AG04449 (cell line): Measurements from ENCODE around the gene TBATA.

Source experiments
- CTCF ChIA-PET: fragments of 350-600 bp; formaldehyde crosslinking; extraction: SDS; loops from one replicate; lab custom pipeline; 2021; ENCODE audit warnings: antibody characterized with exemption; lab: Yijun Ruan, JAX
- POLR2A ChIA-PET: fragments of 400-600, 350-600 bp; formaldehyde crosslinking; extraction: SDS; loops from one replicate; lab custom pipeline; 2020; ENCODE audit warnings: antibody characterized with exemption, inconsistent platforms; lab: Yijun Ruan, JAX
- DNase-seq: peaks from one replicate; pipeline ENCODE4 v3.0.0-alpha.2; 2010; ENCODE audit warnings: low read depth, low spot score
- H3K4me3 ChIP-seq: 2 replicates; pipeline ENCODE4 v1.5.1; 2011; ENCODE audit warnings: low read depth, mild to moderate bottlenecking, control low read depth, low read length
- TF ChIP-seq, protein P1 (sequence below): IDR thresholded peaks from one replicate; pipeline ENCODE4 v1.5.1; 2011; ENCODE audit warnings: mild to moderate bottlenecking, moderate library complexity, low read length, control low read depth, inconsistent platforms; ENCODE audit not compliant: insufficient read depth; ENCODE audit errors: missing control alignments

TBATA gene

DNA sequence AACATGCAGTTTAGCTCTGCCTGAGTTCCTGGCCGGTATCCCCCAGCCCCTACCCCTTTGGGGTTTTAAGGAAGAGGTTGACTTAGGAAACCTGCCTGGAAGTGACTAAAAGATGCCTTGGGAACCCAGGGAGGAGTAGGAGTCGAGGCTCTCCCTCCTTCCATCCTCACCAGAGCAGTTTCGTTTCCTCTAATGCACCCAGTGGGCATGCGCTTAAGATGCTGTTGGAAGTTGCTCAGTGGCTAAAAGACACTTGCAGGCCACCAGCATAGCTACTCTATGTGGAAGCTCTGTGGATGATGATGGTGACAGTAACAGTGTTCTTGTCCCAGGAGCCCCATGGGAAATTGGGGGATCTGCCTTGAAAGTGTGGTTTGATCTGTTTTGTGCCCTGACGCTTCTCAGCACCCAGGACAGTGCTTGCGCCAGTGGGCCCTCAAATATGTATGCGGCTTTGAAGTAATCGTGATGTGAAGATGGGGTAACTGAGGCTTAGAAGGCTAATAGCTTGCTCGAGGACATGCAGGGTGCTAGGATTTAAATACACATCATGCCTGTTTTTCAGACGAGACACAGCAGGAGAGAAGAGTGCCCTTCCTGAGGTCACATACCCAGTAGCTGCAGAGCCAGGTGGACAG is 32.0 kb downstream of the TBATA start:
- POLR2A ChIA-PET: interaction anchor here (0.9 kb wide), 1 partner anchor 11 kb away, joined by 3 read pairs; no protein-coding TSS in a partner anchor
- DNase-seq: no peak
- no peak overlapping the region for H3K4me3 ChIP-seq
- CTCF ChIA-PET: interaction anchor here (1.0 to 16.5 kb wide), 6 partner anchors 5 to 531 kb away, joined by 3 to 496 read pairs (median 82); no protein-coding TSS in a partner anchor
- TF ChIP-seq, protein P1, sequence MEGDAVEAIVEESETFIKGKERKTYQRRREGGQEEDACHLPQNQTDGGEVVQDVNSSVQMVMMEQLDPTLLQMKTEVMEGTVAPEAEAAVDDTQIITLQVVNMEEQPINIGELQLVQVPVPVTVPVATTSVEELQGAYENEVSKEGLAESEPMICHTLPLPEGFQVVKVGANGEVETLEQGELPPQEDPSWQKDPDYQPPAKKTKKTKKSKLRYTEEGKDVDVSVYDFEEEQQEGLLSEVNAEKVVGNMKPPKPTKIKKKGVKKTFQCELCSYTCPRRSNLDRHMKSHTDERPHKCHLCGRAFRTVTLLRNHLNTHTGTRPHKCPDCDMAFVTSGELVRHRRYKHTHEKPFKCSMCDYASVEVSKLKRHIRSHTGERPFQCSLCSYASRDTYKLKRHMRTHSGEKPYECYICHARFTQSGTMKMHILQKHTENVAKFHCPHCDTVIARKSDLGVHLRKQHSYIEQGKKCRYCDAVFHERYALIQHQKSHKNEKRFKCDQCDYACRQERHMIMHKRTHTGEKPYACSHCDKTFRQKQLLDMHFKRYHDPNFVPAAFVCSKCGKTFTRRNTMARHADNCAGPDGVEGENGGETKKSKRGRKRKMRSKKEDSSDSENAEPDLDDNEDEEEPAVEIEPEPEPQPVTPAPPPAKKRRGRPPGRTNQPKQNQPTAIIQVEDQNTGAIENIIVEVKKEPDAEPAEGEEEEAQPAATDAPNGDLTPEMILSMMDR: no peak

DNA sequence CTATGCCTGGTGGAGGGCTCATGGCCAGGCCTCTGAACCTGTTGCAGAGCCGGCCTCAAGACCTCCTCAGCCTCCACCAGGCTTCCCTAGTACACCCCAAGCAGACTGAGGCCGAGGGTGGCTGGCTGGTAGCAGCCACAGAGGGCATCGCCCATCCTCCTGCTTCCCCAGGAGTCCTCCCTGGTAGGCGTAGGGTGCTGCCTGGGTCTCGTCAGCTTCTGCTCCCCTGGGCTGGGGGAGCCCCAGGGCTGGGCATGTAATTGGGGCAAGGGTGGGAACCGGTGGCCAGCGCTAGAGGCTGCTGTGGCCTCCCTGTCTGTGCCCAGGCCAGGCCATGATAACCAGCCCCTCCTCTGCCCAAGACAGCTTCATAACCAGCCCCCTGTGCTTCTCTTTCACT is 32.6 kb downstream of the TBATA start:
- CTCF ChIA-PET: interaction anchor here (1.0 to 16.5 kb wide), 4 partner anchors 6 to 531 kb away, joined by 3 to 496 read pairs (median 82); no protein-coding TSS in a partner anchor
- TF ChIP-seq, protein P1: no peak
- POLR2A ChIA-PET: interaction anchor here (0.9 kb wide), 1 partner anchor 10 kb away, joined by 3 read pairs; no protein-coding TSS in a partner anchor
- no peak for DNase-seq
- H3K4me3 ChIP-seq: no peak overlapping the region

DNA sequence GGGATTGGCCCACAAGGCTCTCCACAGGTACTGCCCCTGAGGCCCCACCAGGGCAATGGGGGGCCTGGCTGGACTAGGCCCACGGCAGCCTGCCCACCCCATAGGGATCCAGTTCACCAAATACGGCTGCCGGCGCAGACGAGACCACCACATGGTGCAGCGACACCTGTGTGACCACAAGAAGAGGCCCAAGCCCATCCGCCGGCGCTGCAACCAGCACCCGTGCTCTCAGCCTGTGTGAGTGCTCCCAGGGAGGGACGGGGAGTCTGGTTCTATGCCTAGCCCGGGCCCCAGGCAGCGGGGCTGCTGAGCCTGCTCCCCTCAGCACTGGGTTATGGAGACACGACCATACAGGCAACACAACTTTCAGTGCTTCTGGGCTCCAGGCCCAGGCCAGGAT is 33.2 kb downstream of the TBATA start:
- ChIA-PET POLR2A (no interaction called here), CTCF (interaction anchor here (2.0 to 16.5 kb wide), 3 partner anchors 6 to 200 kb away, joined by 9 to 496 read pairs (median 155); no protein-coding TSS in a partner anchor)
- no peak for DNase-seq
- TF ChIP-seq, protein P1: no peak
- no peak overlapping the region for H3K4me3 ChIP-seq

DNA sequence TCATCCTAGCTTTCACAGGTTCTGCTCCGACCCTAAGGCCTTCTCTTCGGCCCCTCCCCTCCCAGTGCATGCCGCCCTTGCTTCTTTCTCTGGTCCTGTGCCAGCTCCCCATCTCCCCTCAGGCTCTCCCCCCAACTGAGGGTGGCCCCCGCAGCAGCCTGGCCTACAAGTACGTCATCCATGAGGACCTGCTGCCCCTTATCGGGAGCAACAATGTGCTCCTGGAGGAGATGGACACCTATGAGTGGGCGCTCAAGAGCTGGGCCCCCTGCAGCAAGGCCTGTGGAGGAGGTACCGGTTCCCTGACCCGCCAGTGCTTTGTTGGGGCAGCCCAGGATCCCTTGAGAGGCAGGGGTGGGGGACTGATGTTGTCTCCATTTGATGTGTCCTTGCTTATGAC is 33.8 kb downstream of the TBATA start:
- CTCF ChIA-PET: interaction anchor here (12.7 to 16.5 kb wide), 2 partner anchors 7 to 199 kb away, joined by 155 to 496 read pairs; no protein-coding TSS in a partner anchor
- POLR2A ChIA-PET: interaction anchor here (0.8 kb wide), 1 partner anchor 57 kb away, joined by 3 read pairs; no protein-coding TSS in a partner anchor
- no peak for DNase-seq
- TF ChIP-seq, protein P1: no peak
- H3K4me3 ChIP-seq: no peak overlapping the region

DNA sequence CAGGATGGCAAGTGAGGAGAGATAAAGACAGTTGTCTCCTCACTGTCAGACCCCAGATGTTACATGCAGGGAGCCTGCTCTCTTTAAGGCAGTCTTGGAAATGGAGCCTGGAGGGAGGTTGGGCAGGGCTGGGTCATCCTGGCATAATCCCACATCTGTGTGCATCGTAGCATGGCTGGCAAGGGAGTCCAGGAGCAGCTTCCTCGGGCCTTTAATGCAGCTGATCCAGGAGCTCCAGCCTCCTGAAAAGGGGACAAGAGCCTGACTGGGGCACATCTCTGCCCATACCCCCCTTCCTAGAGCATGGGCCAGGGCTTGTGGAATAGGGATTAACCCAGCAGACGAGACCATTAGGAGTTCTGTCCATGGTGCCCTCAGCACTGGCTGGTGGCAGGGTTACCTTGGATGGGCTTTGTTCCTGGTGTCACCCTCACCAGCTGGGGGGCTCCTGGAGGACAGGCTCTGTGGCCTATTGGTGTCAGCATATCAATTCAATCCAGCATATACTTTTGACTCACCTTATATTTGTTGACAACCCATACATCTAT is 34.9 kb downstream of the TBATA start:
- TF ChIP-seq, protein P1: no peak
- no peak overlapping the region for H3K4me3 ChIP-seq
- ChIA-PET POLR2A (no interaction called here), CTCF (interaction anchor here (1.0 to 16.5 kb wide), 3 partner anchors 8 to 198 kb away, joined by 3 to 496 read pairs (median 155); no protein-coding TSS in a partner anchor)
- no peak for DNase-seq

DNA sequence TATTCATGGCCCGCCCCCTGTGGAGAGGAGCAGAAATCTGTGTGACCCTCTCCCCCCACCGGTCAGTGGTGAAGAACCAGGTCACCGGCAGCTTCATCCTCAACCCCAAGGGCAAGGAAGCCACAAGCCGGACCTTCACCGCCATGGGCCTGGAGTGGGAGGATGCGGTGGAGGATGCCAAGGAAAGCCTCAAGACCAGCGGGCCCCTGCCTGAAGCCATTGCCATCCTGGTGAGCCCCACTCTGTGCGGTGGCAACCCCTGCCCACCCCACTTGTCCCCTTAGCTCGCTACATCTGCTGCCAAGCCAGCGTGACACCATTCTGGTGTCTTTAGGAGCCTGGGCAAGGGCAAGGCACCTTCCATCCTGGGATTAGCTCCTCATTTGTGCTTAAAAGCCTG is 35.4 kb downstream of the TBATA start:
- TF ChIP-seq, protein P1: no peak
- POLR2A ChIA-PET: no interaction called here
- no peak for DNase-seq

More for the DNA sequence above, 35.4 kb downstream of the TBATA start:
- H3K4me3 ChIP-seq: no peak overlapping the region
- CTCF ChIA-PET: interaction anchor here (0.6 to 16.5 kb wide), 2 partner anchors 8 to 200 kb away, joined by 3 to 155 read pairs; no protein-coding TSS in a partner anchor
